ENCODE results near the gene DCXR. TPM values are rescaled to one million over a fixed set of nuclear protein-coding genes. Genes with fewer than 3 reads are reported as not detected.

Gene DCXR
- total and polyA plus RNA-seq, 12 donors, result 155 to 387 (median 195) TPM

DNA sequence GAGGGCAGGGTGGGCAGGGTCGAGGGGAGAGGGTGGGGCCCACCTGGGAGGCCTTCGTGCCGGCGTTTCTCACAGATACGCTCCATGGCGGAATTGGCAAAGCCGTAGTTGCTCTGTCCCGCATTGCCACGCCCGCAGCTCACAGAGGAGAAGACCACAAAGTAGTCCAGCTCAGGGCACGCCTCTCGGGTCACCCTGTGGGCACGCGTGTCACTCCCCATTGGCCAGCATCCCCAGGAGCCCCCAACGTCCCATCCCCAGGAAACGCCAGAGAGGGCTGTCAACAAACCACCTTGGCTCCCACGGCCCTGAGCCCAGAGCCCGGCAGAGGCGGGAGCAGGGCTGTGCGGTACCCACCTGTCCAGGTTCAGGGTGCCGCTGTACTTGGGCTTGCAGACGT, 44.5 kb upstream of the DCXR start:
- peaks cover 0 to 87% (median 58%) of the 10 kb centered on the region in 9 donors for H3K36me3 ChIP-seq
- H3K27ac ChIP-seq, result no peak overlapping the region
- WGBS, 2 donors, result 90 to 95% methylated on average over 21 to 22 of the region's 22 CpGs
- ATAC-seq (no peak), DNase-seq (no peak)
- TF ChIP-seq, protein P1, sequence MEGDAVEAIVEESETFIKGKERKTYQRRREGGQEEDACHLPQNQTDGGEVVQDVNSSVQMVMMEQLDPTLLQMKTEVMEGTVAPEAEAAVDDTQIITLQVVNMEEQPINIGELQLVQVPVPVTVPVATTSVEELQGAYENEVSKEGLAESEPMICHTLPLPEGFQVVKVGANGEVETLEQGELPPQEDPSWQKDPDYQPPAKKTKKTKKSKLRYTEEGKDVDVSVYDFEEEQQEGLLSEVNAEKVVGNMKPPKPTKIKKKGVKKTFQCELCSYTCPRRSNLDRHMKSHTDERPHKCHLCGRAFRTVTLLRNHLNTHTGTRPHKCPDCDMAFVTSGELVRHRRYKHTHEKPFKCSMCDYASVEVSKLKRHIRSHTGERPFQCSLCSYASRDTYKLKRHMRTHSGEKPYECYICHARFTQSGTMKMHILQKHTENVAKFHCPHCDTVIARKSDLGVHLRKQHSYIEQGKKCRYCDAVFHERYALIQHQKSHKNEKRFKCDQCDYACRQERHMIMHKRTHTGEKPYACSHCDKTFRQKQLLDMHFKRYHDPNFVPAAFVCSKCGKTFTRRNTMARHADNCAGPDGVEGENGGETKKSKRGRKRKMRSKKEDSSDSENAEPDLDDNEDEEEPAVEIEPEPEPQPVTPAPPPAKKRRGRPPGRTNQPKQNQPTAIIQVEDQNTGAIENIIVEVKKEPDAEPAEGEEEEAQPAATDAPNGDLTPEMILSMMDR (IDR thresholded peaks at IDR 0.05), result no peak
- H3K9me3 ChIP-seq, result no peaks in the 10 kb centered on the region
- intact Hi-C loops (cut with DNase I), result no loop called here
- no peak overlapping the region for H3K4me3 ChIP-seq
- H3K27me3 ChIP-seq, result no peaks in the 10 kb centered on the region
- peaks cover 0 to 6% (median 0%) of the 10 kb centered on the region in 9 donors for H3K4me1 ChIP-seq

DNA sequence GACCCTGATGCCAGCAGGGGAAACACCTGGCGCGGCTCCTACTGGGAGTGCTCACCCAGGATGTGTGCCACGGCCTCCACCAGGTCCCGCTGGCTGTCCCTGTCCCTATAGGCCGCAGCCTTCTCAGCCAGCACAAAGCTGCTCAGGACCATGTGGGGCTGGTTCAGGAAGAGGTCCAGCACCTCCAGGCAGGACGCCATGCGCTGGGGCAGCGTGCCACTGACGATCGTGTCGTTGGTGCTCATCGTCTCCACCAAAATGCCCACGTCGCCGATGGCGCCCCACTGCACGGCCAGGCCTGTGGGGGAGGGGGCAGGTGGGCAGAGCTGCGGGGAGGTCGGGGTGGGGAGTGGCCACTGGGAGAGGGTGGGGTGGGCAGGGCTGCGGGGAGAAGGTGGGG, 44.0 kb upstream of the DCXR start:
- TF ChIP-seq, protein P1 (IDR thresholded peaks at IDR 0.05), result no peak
- Histone ChIP-seq H3K27me3 (no peaks in the 10 kb centered on the region), H3K36me3 (peaks cover 0 to 83% (median 54%) of the 10 kb centered on the region in 9 donors), H3K27ac (no peak overlapping the region), H3K4me3 (no peak overlapping the region), H3K9me3 (no peaks in the 10 kb centered on the region), H3K4me1 (peaks cover 0 to 6% (median 0%) of the 10 kb centered on the region in 9 donors)
- no peak for ATAC-seq
- WGBS, 2 donors, result 94 to 95% methylated on average over 19 to 20 of the region's 20 CpGs
- intact Hi-C loops (cut with DNase I), result no loop called here
- no peak for DNase-seq

DNA sequence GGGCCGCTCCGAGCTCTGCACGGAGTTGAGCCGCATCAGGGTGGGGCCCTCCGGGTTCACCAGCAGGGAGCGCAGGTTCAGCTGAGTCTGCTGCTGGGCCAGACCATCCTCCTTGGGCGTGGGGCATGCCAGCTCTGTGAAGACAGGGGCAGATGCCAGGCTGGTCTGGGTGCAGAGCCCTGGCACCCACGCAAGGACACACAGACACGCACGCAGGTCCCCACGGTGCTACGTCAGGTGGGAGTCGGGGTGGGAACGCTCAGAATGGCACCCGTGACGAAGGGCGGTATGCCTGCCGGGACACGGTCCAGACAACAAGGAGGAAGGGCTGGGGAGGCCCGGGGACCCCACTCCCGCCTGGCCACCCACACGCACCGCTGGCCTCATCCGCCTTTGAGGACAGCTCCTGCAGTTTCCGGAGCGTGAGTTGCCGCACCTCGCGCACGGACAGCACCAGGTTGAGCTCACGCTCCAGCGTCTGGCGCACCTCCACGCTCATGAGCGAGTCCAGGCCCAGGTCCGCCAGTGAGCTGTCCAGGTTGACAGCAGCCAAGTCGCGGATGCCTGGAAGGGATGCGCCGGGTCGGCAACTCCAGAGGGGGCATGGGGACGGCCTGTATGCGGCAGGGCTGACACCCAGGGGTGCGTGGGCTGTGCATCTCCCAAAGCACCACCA, 43.4 kb upstream of the DCXR start:
- TF ChIP-seq, protein P1 (IDR thresholded peaks at IDR 0.05), result no peak
- DNase-seq (no peak), ATAC-seq (no peak)
- Histone ChIP-seq H3K27me3 (no peaks in the 10 kb centered on the region), H3K36me3 (peaks cover 0 to 77% (median 48%) of the 10 kb centered on the region in 9 donors), H3K9me3 (no peaks in the 10 kb centered on the region), H3K4me3 (no peak overlapping the region), H3K27ac (no peak overlapping the region), H3K4me1 (peaks cover 0 to 6% (median 0%) of the 10 kb centered on the region in 9 donors)
- WGBS, 2 donors, result 93 to 96% methylated on average over 44 of the region's 44 CpGs
- intact Hi-C loops (cut with DNase I), result no loop called here

DNA sequence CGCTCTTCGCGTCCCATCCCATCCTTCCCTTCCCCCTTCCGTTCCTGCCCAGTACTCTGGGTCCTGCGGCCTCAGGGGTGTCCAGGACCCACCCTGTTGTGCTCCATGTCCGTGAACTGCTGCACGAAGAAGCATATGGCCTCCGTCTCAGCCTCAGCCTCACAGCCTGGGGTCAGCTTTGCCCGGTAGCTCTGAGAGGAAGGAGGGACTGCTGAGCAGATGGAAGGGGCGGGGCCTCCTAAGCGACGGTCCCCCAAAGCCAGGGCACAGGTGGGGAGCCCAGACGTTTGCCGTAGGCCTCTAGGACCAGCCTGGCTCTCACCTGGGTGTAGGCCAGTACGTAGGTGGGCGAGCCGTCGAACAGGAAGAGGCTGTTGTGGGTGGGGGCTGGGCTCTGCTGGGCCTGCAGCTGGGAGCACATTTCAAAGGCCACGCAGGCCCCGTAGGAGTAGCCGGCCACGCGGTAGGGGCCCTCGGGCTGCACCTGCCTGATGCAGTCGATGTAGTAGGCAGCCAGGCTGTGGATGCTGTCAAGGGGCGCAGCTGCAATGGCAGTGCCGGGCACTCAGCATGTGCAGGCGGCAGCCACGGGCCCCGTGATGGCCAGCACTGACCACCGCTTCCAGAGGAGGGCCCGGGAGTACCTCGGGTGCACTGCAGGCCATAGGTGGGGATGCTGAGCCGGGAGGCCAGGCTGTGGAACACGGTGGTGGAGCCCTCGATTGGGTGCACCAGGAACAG, 42.7 kb upstream of the DCXR start:
- Histone ChIP-seq H3K36me3 (peaks cover 0 to 70% (median 43%) of the 10 kb centered on the region in 9 donors), H3K27me3 (no peaks in the 10 kb centered on the region), H3K27ac (no peak overlapping the region), H3K4me3 (no peak overlapping the region), H3K4me1 (peaks cover 0 to 6% (median 0%) of the 10 kb centered on the region in 9 donors), H3K9me3 (no peaks in the 10 kb centered on the region)
- intact Hi-C loops (cut with DNase I), result no loop called here
- TF ChIP-seq, protein P1 (IDR thresholded peaks at IDR 0.05), result no peak
- DNase-seq (no peak), ATAC-seq (no peak)
- 91% methylated on average over 36 of the region's 36 CpGs for WGBS, 2 donors
